Measurements from ENCODE around the gene ENTHD1. TPM values are rescaled to one million over a fixed set of nuclear protein-coding genes. Genes with fewer than 3 reads are reported as not detected.

The ENTHD1 gene
- total RNA-seq, 2 donors from 2014 or later = not detected

DNA sequence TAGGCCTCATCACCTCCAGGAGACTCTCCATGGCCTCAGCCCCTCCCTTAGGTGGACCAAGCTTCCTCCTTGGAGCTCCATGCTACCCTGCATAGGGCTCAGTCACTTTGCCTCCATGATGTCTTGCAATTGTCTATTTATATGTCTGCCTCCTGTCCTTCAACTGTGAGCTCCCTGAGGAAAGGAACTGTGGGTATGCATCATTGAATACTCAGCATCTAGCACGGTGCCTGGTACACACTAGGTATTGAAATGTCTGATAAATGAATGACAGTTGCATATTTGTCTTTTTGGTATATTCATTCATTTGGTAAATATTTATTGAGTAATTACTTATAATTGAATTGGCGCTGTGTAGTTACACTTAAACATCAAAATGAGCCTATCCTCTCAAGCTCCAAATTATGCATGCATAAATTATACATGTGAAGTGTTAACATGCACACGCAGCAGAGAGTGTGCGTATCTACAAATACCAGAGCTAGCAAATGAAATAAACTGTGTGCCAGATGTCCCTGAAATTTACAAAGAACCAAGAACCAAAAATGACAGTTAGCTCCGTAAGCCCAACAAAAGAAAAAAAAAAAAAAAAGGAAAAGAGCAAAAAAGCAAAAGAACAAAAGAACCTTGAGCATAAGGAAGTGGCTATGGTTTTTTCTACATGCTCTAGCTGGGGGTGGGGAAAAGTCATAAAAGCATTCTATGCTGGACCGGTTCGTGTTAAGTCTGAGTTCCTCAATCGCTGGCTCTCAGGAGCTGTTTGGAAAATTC lies 32.5 kb upstream of the ENTHD1 start:
- TF ChIP-seq, protein P1, sequence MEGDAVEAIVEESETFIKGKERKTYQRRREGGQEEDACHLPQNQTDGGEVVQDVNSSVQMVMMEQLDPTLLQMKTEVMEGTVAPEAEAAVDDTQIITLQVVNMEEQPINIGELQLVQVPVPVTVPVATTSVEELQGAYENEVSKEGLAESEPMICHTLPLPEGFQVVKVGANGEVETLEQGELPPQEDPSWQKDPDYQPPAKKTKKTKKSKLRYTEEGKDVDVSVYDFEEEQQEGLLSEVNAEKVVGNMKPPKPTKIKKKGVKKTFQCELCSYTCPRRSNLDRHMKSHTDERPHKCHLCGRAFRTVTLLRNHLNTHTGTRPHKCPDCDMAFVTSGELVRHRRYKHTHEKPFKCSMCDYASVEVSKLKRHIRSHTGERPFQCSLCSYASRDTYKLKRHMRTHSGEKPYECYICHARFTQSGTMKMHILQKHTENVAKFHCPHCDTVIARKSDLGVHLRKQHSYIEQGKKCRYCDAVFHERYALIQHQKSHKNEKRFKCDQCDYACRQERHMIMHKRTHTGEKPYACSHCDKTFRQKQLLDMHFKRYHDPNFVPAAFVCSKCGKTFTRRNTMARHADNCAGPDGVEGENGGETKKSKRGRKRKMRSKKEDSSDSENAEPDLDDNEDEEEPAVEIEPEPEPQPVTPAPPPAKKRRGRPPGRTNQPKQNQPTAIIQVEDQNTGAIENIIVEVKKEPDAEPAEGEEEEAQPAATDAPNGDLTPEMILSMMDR (conservative IDR thresholded peaks at IDR 0.05) = no peak
- no peak overlapping the region for H3K4me3 ChIP-seq (ENCODE audit: low read length)
- H3K27ac Mint-ChIP-seq = no peak overlapping the region
- H3K36me3 Mint-ChIP-seq (ENCODE audit: low read depth) = no peaks in the 10 kb centered on the region
- H3K9ac ChIP-seq (ENCODE audit: extremely low read depth, low read length, poor library complexity, severe bottlenecking) = no peak overlapping the region
- no peaks in the 10 kb centered on the region for H3K9me3 Mint-ChIP-seq
- H3K36me3 ChIP-seq (ENCODE audit: control insufficient read depth, insufficient read depth, low read length) = no peaks in the 10 kb centered on the region
- H3K9me3 ChIP-seq (ENCODE audit: control insufficient read depth, low read length) = no peaks in the 10 kb centered on the region
- peaks cover 4% of the 10 kb centered on the region for H3K27me3 Mint-ChIP-seq (ENCODE audit: insufficient read depth)
- no peaks in the 10 kb centered on the region for H3K27me3 ChIP-seq (ENCODE audit: control insufficient read depth, insufficient read depth, low read length, poor library complexity, severe bottlenecking)
- no peak overlapping the region for H3K4me3 Mint-ChIP-seq
- WGBS, 2 experiments (ENCODE audit: insufficient coverage in 1 of 2, insufficient read length in 1 of 2) = 87 to 100% methylated on average over 1 to 8 of the region's 8 CpGs
- peaks cover 15% of the 10 kb centered on the region for H3K4me1 Mint-ChIP-seq
- peaks cover 2% of the 10 kb centered on the region for H3K4me1 ChIP-seq (ENCODE audit: control insufficient read depth, insufficient read depth, low read length)
- DNase-seq = no peak
- H3K27ac ChIP-seq (ENCODE audit: low read depth, low read length) = no peak overlapping the region

- Mint-ChIP-seq H3K4me3 (no peak overlapping the region), H3K9me3 (no peaks in the 10 kb centered on the region), H3K27ac (no peak overlapping the region), H3K36me3 (ENCODE audit: low read depth) (no peaks in the 10 kb centered on the region), H3K4me1 (peaks cover 15% of the 10 kb centered on the region), H3K27me3 (ENCODE audit: insufficient read depth) (peaks cover 4% of the 10 kb centered on the region)
- Histone ChIP-seq H3K27me3 (ENCODE audit: control insufficient read depth, insufficient read depth, low read length, poor library complexity, severe bottlenecking) (no peaks in the 10 kb centered on the region), H3K9me3 (ENCODE audit: control insufficient read depth, low read length) (no peaks in the 10 kb centered on the region), H3K9ac (ENCODE audit: extremely low read depth, low read length, poor library complexity, severe bottlenecking) (no peak overlapping the region), H3K27ac (ENCODE audit: low read depth, low read length) (no peak overlapping the region), H3K4me3 (ENCODE audit: low read length) (no peak overlapping the region), H3K4me1 (ENCODE audit: control insufficient read depth, insufficient read depth, low read length) (peaks cover 4% of the 10 kb centered on the region), H3K36me3 (ENCODE audit: control insufficient read depth, insufficient read depth, low read length) (no peaks in the 10 kb centered on the region)
- 90 to 100% methylated on average over 2 of the region's 2 CpGs for WGBS, 2 experiments (ENCODE audit: insufficient coverage in 1 of 2, insufficient read length in 1 of 2)
- DNase-seq = no peak
- TF ChIP-seq, protein P1 (conservative IDR thresholded peaks at IDR 0.05) = no peak
Measured at GRCh38 chr22:39925273-39925672, 31.7 kb upstream of the ENTHD1 start.

DNA sequence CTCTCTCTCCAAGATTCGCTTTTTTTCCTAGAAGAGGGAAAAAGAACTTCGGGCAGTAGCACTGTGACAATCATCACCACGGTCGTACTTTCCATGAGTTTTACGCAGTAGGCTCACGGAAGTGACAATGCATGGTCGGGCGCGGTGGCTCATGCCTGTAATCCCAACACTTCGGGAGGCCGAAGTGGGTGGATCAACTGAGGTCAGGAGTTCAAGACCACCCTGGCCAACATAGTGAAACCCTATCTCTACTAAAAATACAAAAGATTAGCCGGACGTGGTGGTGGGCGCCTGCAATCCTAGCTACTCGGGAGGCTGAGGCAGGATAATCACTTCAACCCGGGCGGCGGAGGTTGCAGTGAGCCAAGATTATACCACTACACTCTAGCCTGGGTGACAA lies 30.7 kb upstream of the ENTHD1 start:
- no peak overlapping the region for H3K27ac Mint-ChIP-seq
- no peaks in the 10 kb centered on the region for H3K27me3 ChIP-seq (ENCODE audit: control insufficient read depth, insufficient read depth, low read length, poor library complexity, severe bottlenecking)
- DNase-seq = no peak
- WGBS, 2 experiments (ENCODE audit: insufficient coverage in 1 of 2, insufficient read length in 1 of 2) = 82 to 94% methylated on average over 17 to 18 of the region's 18 CpGs
- H3K9ac ChIP-seq (ENCODE audit: extremely low read depth, low read length, poor library complexity, severe bottlenecking) = no peak overlapping the region
- no peaks in the 10 kb centered on the region for H3K36me3 Mint-ChIP-seq (ENCODE audit: low read depth)
- no peaks in the 10 kb centered on the region for H3K36me3 ChIP-seq (ENCODE audit: control insufficient read depth, insufficient read depth, low read length)
- H3K9me3 ChIP-seq (ENCODE audit: control insufficient read depth, low read length) = no peaks in the 10 kb centered on the region
- peaks cover 4% of the 10 kb centered on the region for H3K4me1 ChIP-seq (ENCODE audit: control insufficient read depth, insufficient read depth, low read length)
- no peaks in the 10 kb centered on the region for H3K9me3 Mint-ChIP-seq
- no peak overlapping the region for H3K27ac ChIP-seq (ENCODE audit: low read depth, low read length)
- H3K4me1 Mint-ChIP-seq = peaks cover 15% of the 10 kb centered on the region
- TF ChIP-seq, protein P1 (conservative IDR thresholded peaks at IDR 0.05) = no peak
- peaks cover 4% of the 10 kb centered on the region for H3K27me3 Mint-ChIP-seq (ENCODE audit: insufficient read depth)
- no peak overlapping the region for H3K4me3 Mint-ChIP-seq
- no peak overlapping the region for H3K4me3 ChIP-seq (ENCODE audit: low read length)
